NB4 (cell line): ENCODE measurements around the gene KIF11.

ENCODE experiments used
- DNase-seq: peaks from one replicate; pipeline ENCODE4 v3.0.0; 2010; ENCODE audit warnings: low read depth
- H3K4me3 ChIP-seq: one replicate; pipeline ENCODE4 v1.5.1; 2011; ENCODE audit warnings: mild to moderate bottlenecking, low read depth, low read length, moderate library complexity
- MYC ChIP-seq: IDR thresholded peaks from 2 replicates; pipeline ENCODE4 v1.6.1; 2011; ENCODE audit warnings: low read depth, low read length
- POLR2A ChIP-seq: IDR thresholded peaks from 2 replicates; pipeline ENCODE4 v1.6.1; 2011; ENCODE audit warnings: mild to moderate bottlenecking; ENCODE audit not compliant: insufficient read length; ENCODE audit errors: extremely low read depth
- TF ChIP-seq, protein P1 (sequence below): IDR thresholded peaks from 2 replicates; pipeline ENCODE4 v1.6.1; 2011; ENCODE audit warnings: low read depth, low read length
- TF ChIP-seq, protein P2 (sequence below): IDR thresholded peaks from one replicate; pipeline ENCODE4 v1.5.1; 2012; ENCODE audit warnings: low read depth, low read length

KIF11 gene

DNA sequence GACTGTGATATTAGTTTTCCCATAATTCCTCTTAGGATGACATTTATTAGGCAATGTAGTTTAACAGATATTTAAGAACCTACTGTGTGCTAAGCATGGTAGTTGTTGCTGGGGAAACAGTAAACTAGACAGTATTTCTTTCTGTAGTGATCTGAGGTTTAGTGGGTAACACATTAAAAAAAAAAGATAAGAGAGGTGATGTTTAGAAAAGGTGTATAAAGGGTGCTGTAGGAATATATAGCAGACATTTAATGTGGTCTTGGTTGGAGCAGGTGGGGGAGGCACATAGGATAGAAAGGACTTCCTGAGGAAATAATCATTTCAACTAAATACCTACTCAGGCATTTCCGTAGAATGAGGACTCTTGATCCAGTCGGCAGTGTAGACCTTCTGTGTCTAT, 11.9 kb downstream of the KIF11 start:
- no peak overlapping the region for H3K4me3 ChIP-seq
- DNase-seq, result no peak
- TF ChIP-seq, protein P1, sequence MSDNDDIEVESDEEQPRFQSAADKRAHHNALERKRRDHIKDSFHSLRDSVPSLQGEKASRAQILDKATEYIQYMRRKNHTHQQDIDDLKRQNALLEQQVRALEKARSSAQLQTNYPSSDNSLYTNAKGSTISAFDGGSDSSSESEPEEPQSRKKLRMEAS, result no peak
- TF ChIP-seq, protein P2, sequence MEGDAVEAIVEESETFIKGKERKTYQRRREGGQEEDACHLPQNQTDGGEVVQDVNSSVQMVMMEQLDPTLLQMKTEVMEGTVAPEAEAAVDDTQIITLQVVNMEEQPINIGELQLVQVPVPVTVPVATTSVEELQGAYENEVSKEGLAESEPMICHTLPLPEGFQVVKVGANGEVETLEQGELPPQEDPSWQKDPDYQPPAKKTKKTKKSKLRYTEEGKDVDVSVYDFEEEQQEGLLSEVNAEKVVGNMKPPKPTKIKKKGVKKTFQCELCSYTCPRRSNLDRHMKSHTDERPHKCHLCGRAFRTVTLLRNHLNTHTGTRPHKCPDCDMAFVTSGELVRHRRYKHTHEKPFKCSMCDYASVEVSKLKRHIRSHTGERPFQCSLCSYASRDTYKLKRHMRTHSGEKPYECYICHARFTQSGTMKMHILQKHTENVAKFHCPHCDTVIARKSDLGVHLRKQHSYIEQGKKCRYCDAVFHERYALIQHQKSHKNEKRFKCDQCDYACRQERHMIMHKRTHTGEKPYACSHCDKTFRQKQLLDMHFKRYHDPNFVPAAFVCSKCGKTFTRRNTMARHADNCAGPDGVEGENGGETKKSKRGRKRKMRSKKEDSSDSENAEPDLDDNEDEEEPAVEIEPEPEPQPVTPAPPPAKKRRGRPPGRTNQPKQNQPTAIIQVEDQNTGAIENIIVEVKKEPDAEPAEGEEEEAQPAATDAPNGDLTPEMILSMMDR, result no peak
- TF ChIP-seq POLR2A (no peak), MYC (no peak)

DNA sequence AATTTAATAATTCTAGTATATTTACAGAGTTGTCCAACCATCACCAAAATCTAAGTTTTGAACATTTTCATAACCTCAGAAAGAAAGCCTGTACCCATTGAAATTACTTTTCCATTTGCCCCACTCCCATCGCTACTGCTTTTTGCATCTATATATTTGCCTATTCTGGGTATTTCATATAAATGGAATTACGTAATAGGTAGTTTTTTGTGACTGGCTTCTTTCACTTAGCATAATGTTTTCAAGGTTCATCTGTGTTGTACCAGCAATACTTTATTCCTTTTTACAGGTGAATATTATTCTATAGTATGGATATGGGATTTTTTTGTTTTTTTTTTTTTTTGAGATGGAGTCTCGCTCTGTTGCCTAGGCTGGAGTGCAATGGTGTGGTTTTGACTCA, 22.6 kb downstream of the KIF11 start:
- no peak overlapping the region for H3K4me3 ChIP-seq
- DNase-seq, result no peak
- TF ChIP-seq POLR2A (no peak), MYC (no peak)
- TF ChIP-seq, protein P1, result no peak
- TF ChIP-seq, protein P2, result no peak

DNA sequence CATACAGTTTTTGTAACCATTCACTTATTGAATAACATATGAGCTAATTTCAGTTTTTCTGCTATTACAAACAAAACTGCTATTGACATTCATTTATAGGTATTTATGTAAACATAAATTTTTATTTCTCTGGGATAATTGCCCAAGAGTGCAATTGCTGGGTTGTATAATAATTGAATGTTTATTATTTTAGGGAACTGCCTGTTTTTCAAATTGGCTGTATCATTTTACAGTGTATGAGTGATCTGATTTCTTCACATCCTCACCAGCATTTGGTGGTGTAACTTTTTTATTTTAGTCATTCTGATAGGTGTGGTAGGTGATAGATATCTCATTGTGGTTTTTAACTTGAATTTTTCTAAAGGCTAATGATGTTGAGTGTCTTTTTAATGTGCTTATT, 26.4 kb downstream of the KIF11 start:
- TF ChIP-seq MYC, result no peak
- TF ChIP-seq, protein P2, result no peak
- TF ChIP-seq, protein P1, result no peak
- no peak for TF ChIP-seq POLR2A
- no peak overlapping the region for H3K4me3 ChIP-seq
- DNase-seq, result no peak

DNA sequence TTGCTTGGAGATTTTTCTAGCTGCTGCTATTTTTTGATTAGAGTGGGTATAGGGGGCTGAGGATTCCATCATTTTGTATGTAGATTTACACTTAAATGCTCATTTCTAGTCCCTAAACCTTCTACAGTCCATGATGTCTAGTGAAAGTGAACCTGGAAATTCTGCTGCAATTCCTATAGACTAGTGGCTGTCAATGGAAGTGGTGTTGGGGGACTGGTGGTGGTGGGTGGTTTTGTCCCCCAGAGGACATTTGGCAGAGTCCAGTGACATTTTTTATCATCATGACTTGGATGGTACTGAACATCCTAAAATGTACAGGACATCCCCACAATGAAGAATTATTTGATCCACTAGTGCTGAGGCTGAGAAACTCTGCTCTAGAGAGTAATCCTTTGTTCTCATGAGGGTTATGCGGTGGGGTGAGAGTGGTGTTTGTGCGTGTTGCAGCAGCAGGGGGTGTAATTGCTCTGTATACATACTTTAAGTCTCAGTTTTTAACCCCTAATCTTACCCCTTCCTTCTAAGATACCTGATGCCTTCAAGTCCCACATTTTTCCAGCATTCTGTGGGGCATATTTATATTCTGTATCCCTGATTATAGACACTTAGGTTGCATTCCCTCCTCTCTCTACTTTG, 35.0 kb downstream of the KIF11 start:
- DNase-seq, result no peak
- no peak overlapping the region for H3K4me3 ChIP-seq
- TF ChIP-seq POLR2A (no peak), MYC (no peak)
- TF ChIP-seq, protein P2, result no peak
- TF ChIP-seq, protein P1, result no peak

DNA sequence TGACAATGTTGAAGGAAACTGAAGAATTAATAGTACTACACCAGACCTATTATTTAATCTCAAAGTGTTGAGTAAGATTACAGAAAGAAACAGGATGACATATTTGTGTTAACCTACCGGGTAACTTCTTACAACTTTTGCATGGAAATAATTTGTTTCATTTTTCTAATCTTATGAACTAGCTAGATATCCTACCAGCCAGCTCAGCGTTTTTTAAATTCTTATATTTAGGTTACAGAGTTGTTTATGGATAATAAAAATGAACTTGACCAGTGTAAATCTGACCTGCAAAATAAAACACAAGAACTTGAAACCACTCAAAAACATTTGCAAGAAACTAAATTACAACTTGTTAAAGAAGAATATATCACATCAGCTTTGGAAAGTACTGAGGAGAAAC, 37.0 kb downstream of the KIF11 start:
- TF ChIP-seq POLR2A, result no peak
- TF ChIP-seq, protein P1, result no peak
- TF ChIP-seq, protein P2, result no peak
- TF ChIP-seq MYC, result no peak
- H3K4me3 ChIP-seq, result no peak overlapping the region
- DNase-seq, result no peak

DNA sequence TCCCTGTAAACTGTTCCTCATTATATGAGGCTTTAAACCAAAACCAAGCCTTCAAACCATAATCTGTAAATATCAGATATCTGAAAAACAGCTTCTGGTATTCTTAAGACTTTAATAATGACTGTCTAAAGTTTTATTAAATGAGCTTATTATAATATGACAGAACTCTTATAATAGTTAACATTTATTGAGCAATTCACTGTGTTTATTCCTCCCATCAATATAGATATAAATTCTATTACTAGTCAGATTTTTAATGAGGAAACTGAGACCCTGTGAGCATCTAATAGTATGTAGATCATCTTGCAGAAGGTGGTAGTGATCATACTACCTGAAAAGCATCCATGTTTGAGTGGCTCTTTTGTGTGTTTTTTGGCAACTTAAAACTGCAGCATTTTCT, 45.1 kb downstream of the KIF11 start:
- no peak for DNase-seq
- TF ChIP-seq POLR2A (no peak), MYC (no peak)
- TF ChIP-seq, protein P1, result no peak
- TF ChIP-seq, protein P2, result no peak
- no peak overlapping the region for H3K4me3 ChIP-seq
